GOT3 (cell line): ENCODE data around the gene EAF1.
"Not testable (repeated sequence)": the region's sequence is repeated elsewhere in the genome, so short reads cannot be mapped to it uniquely, and the experiment has no call there.

Experiments
- DNase-seq: peaks from one replicate; lab custom pipeline; 2025; ENCODE audit warnings: mixed read lengths; lab: John Stamatoyannopoulos, UW

The EAF1 gene

GRCh38 chr3:15405448-15406050 is 21.8 kb upstream of the EAF1 start:
- no peak for DNase-seq

- DNase-seq: no peak
Measured at GRCh38 chr3:15409239-15409638, 18.2 kb upstream of the EAF1 start.

DNA sequence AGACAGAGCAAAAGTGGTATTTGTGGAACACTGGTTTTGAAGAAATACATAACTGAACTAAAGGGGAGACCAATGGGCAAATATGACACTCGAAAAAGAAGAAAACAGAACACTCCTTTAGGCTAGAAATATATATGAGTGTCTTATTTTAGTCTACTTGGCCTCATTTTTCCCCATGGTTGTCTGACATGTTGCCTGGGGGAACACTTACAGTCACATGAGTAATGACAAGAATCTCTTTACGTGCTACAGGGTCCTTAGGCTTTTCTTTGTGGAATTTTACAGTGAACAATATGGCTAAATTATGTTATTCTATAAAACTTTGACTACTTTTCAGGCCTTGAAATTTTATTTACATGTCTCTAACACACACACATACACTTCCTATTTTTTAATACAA is 17.6 kb upstream of the EAF1 start:
- no peak for DNase-seq

- DNase-seq: not testable (repeated sequence)
Measured at GRCh38 chr3:15410966-15411365, 16.4 kb upstream of the EAF1 start.

- DNase-seq: no peak
Measured at GRCh38 chr3:15420871-15421270, 6.5 kb upstream of the EAF1 start.

GRCh38 chr3:15426579-15427118 is 749 bp upstream of the EAF1 start:
- no peak for DNase-seq

DNA sequence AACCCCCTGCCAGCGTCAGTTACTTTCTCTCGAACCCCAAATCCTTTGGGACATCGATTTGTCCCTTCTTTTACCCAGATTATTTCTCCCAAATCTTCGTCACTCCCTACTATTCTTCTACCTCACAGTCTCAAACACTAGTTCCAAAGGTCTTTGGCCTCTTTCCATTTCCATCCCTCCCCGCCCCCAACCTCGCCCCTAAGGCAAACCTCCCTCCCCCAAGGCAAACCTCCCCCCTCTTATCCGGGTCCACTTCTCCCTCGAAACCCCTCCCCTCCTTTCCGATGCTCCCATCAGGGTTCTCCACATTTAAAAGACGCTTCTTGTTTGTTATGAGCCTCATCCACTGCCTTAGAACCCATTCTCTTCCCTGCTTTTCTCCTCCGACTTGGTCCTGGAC is 583 bp downstream of the EAF1 start:
- no peak for DNase-seq

DNA sequence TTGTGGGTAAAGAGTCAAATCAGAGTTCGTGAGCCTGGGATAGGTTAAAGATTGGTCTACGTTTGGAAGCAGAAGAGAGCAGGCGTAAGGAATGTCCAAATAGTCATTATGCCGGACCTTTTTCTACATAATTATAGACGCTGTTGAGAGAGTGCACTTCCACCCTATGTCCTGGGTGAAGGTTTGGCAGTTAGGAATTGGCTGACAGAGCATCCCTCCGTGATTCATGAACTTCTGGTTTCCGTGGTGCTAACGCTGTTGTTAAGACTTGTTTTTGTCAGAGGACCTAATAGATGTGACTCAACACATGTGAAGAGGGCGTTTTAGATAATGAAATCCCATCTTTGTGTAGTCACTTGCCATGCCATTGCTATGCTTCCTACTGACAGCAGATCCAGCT is 1.1 kb downstream of the EAF1 start:
- DNase-seq: no peak

GRCh38 chr3:15429080-15429479 is 1.7 kb downstream of the EAF1 start:
- DNase-seq: no peak

- DNase-seq: no peak
Measured at GRCh38 chr3:15430624-15431023, 3.2 kb downstream of the EAF1 start.

DNA sequence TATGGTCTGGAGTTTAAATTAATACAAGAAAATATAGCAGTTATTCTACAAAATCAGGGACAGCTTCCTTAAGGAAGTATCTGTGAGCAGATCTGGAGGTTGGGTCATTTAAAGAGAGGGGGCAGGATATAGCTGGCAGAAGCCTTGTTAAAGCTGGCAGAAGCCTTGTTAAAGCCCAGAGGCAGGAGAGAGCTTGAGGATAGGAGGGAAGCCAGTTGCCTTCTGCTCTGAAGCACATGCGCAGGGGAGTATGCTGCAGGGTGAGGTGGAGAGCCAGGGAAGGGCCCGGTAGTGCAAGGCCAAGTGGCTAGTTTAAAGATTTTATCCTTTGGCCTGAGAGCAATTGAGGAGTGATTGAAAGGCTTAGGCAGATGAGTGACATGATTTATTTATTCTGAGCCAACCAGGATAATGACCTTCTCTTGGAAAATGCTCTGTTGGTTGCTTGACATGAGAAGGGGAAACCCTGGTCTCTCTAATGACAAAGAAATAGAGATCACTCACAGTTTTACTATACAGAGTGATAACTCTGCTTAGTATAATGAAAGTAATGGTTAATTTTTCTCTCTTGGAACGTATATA is 3.9 kb downstream of the EAF1 start:
- no peak for DNase-seq

GRCh38 chr3:15433531-15433930 is 6.1 kb downstream of the EAF1 start:
- DNase-seq: no peak

GRCh38 chr3:15434756-15435155 is 7.4 kb downstream of the EAF1 start:
- no peak for DNase-seq

DNA sequence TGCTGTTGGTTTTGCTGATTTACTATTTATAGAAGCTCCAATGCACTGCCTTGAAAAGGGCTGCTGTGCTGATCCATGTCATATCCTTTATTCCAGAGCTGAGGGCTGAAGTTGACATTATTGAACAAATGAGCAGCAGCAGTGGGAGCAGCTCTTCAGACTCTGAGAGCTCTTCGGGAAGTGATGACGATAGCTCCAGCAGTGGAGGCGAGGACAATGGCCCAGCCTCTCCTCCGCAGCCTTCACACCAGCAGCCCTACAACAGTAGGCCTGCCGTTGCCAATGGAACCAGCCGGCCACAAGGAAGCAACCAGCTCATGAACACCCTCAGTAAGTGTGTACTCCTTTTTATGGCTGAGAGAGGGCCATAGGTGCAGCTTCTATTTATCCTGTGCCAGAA is 8.8 kb downstream of the EAF1 start:
- no peak for DNase-seq

GRCh38 chr3:15438983-15439382 is 11.6 kb downstream of the EAF1 start:
- DNase-seq: no peak

GRCh38 chr3:15439476-15439875 is 12.1 kb downstream of the EAF1 start:
- DNase-seq: no peak

DNA sequence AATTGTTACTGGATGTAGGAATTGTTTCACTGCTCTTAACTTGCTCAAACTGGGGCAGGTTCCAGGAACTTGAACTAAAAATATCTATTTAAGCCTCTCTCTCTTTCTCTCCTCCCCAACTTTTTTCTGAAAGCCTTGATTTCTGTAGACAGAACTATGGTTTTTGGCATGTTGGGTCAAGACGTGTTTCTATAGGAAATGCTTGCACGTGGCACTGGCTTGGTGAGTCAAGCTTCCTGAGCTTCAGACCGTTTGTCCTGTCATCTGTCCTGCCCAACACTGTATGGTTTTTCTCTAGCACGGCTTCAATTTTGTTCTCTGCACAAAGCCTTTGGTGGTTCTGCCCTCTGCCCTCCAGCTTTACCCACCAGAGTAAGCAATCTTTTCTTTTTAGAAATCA is 13.5 kb downstream of the EAF1 start:
- no peak for DNase-seq

- no peak for DNase-seq
Measured at GRCh38 chr3:15443826-15444524, 16.6 kb downstream of the EAF1 start.

DNA sequence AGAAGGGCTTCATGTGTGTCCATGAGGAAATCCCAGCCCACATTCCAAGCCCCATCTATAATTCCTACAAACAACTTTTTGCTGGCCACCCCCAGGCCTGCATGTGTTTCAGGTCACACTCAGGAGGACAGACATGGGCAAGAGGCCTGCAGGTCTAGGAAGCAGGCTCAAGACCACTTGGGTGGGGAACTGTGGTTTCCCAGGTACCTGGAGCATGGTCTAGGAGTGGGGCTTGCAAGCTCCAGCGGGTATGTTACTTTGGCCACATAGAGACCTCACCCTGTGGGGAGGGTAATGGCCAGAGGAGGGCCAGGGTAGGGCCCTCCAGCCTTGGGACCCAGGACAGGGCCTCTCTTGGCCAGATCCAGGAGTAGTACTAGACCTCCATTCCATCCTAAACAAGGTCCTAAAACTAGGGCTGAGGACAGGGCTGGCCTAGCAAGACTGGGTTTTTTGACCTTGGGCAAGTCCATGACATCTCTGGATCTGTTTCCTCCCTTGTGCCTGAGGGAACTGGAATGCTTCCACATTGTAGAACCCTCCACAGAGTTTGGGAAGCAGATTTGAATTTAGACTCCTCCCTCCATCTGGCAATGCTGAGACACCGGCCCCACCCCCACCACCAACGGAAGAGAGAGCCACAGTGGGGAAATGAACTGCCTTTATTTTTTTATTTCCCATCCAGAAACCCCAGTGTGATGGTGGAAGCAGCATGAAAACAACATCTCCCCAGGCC is 22.3 kb downstream of the EAF1 start:
- DNase-seq: no peak

DNA sequence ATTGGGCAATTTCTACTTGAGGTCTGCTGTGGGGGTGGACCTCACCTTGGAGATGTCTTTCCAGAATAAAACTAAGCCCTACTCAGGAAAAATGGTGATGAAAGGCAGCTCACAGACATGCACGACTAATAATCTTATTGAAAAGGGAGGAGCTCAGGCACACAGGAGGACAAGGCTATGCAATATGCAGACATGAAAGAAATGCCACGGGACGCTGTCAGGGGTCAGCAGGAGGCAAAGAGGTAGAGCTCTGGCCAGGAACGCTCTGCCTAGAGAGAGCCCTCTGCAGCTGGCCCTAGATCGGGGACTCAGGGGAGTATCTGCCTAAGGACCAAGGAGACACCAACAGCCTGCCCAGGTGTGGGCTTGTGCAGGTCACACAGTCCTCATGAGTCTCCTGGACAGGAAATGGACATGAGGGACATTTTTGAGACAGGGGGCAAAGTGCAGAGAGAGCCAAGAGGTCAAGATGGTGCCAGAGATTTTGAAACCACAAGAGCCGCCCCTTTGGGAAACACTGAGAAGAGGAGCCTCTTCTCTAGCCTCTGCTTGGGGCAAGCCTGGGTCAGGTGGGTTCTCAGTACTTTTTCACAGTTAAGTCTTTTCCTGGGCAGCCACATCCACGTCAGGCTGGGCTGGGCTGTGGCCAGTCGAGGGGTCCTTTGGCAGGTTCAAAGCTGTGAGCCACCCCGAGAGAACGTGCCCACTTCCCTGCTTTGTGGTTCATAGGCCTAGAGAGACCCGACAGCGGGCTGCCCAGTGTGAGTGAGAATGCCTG is 23.2 kb downstream of the EAF1 start:
- DNase-seq: no peak

GRCh38 chr3:15451216-15452113 is 24.1 kb downstream of the EAF1 start:
- no peak for DNase-seq
